Osteocyte (in vitro differentiated cells): ENCODE results near the gene CRYBB3. TPM values are rescaled to one million over a fixed set of nuclear protein-coding genes. Genes with fewer than 3 reads are reported as not detected.

Experiments
- DNase-seq: peaks from one replicate; pipeline ENCODE4 v3.0.0; 2021; ENCODE audit warnings: mixed read lengths; ENCODE audit not compliant: unreplicated experiment; ENCODE audit errors: extremely low spot score
- H3K27ac Mint-ChIP-seq: one replicate; pipeline ENCODE4 v1.8.0; 2021; ENCODE audit warnings: mild to moderate bottlenecking, mixed read lengths; ENCODE audit not compliant: unreplicated experiment
- H3K27me3 Mint-ChIP-seq: one replicate; pipeline ENCODE4 v1.8.0; 2021; ENCODE audit warnings: mixed read lengths; ENCODE audit not compliant: unreplicated experiment
- H3K36me3 Mint-ChIP-seq: one replicate; pipeline ENCODE4 v1.8.0; 2021; ENCODE audit warnings: mixed read lengths; ENCODE audit not compliant: unreplicated experiment
- H3K4me1 Mint-ChIP-seq: one replicate; pipeline ENCODE4 v1.8.0; 2021; ENCODE audit warnings: mixed read lengths; ENCODE audit not compliant: unreplicated experiment
- H3K4me3 Mint-ChIP-seq: one replicate; pipeline ENCODE4 v1.8.0; 2021; ENCODE audit warnings: mild to moderate bottlenecking, moderate library complexity, mixed read lengths; ENCODE audit not compliant: unreplicated experiment
- H3K9me3 Mint-ChIP-seq: one replicate; pipeline ENCODE4 v1.8.0; 2021; ENCODE audit warnings: mixed read lengths; ENCODE audit not compliant: unreplicated experiment
- CTCF ChIP-seq: fragments of 200-600 bp; sonication (generic); IDR thresholded peaks from 2 replicates; pipeline ENCODE4 v1.5.0; 2021; ENCODE audit warnings: antibody characterized with exemption, mild to moderate bottlenecking, moderate library complexity
- total RNA-seq: library from RNA; stranded (reverse); gene quantifications from 2 replicates; pipeline ENCODE4 v1.2.1, GENCODE V29; 2021

The CRYBB3 gene
- total RNA-seq, 1 donor from 2014 or later = not detected

GRCh38 chr22:25169278-25170031, 30.2 kb upstream of the CRYBB3 start:
- Mint-ChIP-seq H3K36me3 (no peaks in the 10 kb centered on the region), H3K9me3 (no peaks in the 10 kb centered on the region), H3K4me3 (no peak overlapping the region), H3K27me3 (no peaks in the 10 kb centered on the region), H3K4me1 (peaks cover 17% of the 10 kb centered on the region), H3K27ac (no peak overlapping the region)
- TF ChIP-seq CTCF = no peak
- no peak for DNase-seq

GRCh38 chr22:25170426-25170980, 29.2 kb upstream of the CRYBB3 start:
- no peak for DNase-seq
- H3K9me3 Mint-ChIP-seq = no peaks in the 10 kb centered on the region
- no peak overlapping the region for H3K27ac Mint-ChIP-seq
- no peaks in the 10 kb centered on the region for H3K36me3 Mint-ChIP-seq
- peaks cover 11% of the 10 kb centered on the region for H3K4me1 Mint-ChIP-seq
- no peaks in the 10 kb centered on the region for H3K27me3 Mint-ChIP-seq
- H3K4me3 Mint-ChIP-seq = no peak overlapping the region
- no peak for TF ChIP-seq CTCF

- Mint-ChIP-seq H3K27ac (no peak overlapping the region), H3K36me3 (no peaks in the 10 kb centered on the region), H3K27me3 (no peaks in the 10 kb centered on the region), H3K9me3 (no peaks in the 10 kb centered on the region), H3K4me3 (no peak overlapping the region), H3K4me1 (peaks cover under 1% of the 10 kb centered on the region)
- TF ChIP-seq CTCF = peak; percentile 30
- no peak for DNase-seq
Observed at GRCh38 chr22:25172153-25172552, 27.5 kb upstream of the CRYBB3 start.

GRCh38 chr22:25174156-25174887, 25.3 kb upstream of the CRYBB3 start:
- DNase-seq = no peak
- no peak overlapping the region for H3K4me3 Mint-ChIP-seq
- H3K27ac Mint-ChIP-seq = no peak overlapping the region
- no peak for TF ChIP-seq CTCF
- H3K9me3 Mint-ChIP-seq = no peaks in the 10 kb centered on the region
- no peaks in the 10 kb centered on the region for H3K4me1 Mint-ChIP-seq
- peaks cover 7% of the 10 kb centered on the region for H3K36me3 Mint-ChIP-seq
- H3K27me3 Mint-ChIP-seq = no peaks in the 10 kb centered on the region

GRCh38 chr22:25174888-25175411, 24.7 kb upstream of the CRYBB3 start:
- DNase-seq = no peak
- Mint-ChIP-seq H3K36me3 (peaks cover 12% of the 10 kb centered on the region), H3K4me3 (no peak overlapping the region), H3K27ac (no peak overlapping the region), H3K4me1 (no peaks in the 10 kb centered on the region), H3K9me3 (peaks cover 4% of the 10 kb centered on the region), H3K27me3 (no peaks in the 10 kb centered on the region)
- no peak for TF ChIP-seq CTCF
